Natural killer cell (primary cell): ENCODE results near the gene MOGAT3. TPM values are rescaled to one million over a fixed set of nuclear protein-coding genes. Genes with fewer than 3 reads are reported as not detected.

Source experiments
- ATAC-seq, 3 donors: fragments of 150-1000 bp in 2 of 3; fragments of 200-7000 bp in 1 of 3; cut with Tn5 transposase; 1 replicate in 1 of 3; 2 replicates in 2 of 3; pipeline ENCODE4 v1.10.0; 2021; ENCODE audit warnings: mild to moderate bottlenecking in 2 of 3, moderate library complexity in 2 of 3
- DNase-seq, 2 donors: peaks; one replicate each; pipeline versions ENCODE4 v3.0.0 to v3.0.0-alpha.2; 2013 to 2021; ENCODE audit warnings: mixed read lengths in 1 of 2
- H3K27ac ChIP-seq: one replicate; pipeline ENCODE4 v1.5.1; 2013; ENCODE audit warnings: mild to moderate bottlenecking, low read length
- H3K27me3 ChIP-seq: one replicate; pipeline ENCODE4 v1.6.1; 2013; ENCODE audit warnings: low read length; ENCODE audit not compliant: control insufficient read depth, insufficient read depth
- H3K36me3 ChIP-seq: one replicate; pipeline ENCODE4 v1.6.1; 2013; ENCODE audit warnings: low read length; ENCODE audit not compliant: control insufficient read depth, insufficient read depth
- H3K4me1 ChIP-seq: one replicate; pipeline ENCODE4 v1.6.1; 2013; ENCODE audit warnings: low read length; ENCODE audit not compliant: control insufficient read depth, insufficient read depth
- H3K4me3 ChIP-seq: one replicate; pipeline ENCODE4 v1.5.1; 2013; ENCODE audit warnings: low read length
- H3K9me3 ChIP-seq: one replicate; pipeline ENCODE4 v1.6.1; 2013; ENCODE audit warnings: low read length; ENCODE audit not compliant: control insufficient read depth, insufficient read depth
- H3K27ac Mint-ChIP-seq, 2 donors: one replicate each; pipeline ENCODE4 v1.8.0; 2022; ENCODE audit warnings: mild to moderate bottlenecking in 2 of 2, mixed read lengths in 2 of 2, moderate library complexity in 1 of 2
- H3K27me3 Mint-ChIP-seq, 2 donors: one replicate each; pipeline ENCODE4 v1.8.0; 2022; ENCODE audit warnings: low read depth in 2 of 2, mixed read lengths in 2 of 2
- H3K36me3 Mint-ChIP-seq: one replicate; pipeline ENCODE4 v1.8.0; 2022; ENCODE audit warnings: mixed read lengths
- H3K4me1 Mint-ChIP-seq, 2 donors: one replicate each; pipeline ENCODE4 v1.8.0; 2022; ENCODE audit warnings: mixed read lengths in 2 of 2
- H3K4me3 Mint-ChIP-seq: one replicate; pipeline ENCODE4 v1.8.0; 2022; ENCODE audit warnings: mild to moderate bottlenecking, moderate library complexity, mixed read lengths
- H3K9me3 Mint-ChIP-seq, 2 donors: one replicate each; pipeline ENCODE4 v1.8.0; 2022; ENCODE audit warnings: mixed read lengths in 2 of 2
- CTCF ChIP-seq: fragments of 200-600 bp; IDR thresholded peaks from one replicate; pipeline ENCODE4 v1.8.0; 2022; ENCODE audit warnings: antibody characterized with exemption
- WGBS: methylation state at CpG from one replicate; pipeline ENCODE4 v1.1.7; 2013; ENCODE audit warnings: missing lambda C conversion rate; ENCODE audit not compliant: insufficient coverage; 5-methylcytosine and 5-hydroxymethylcytosine counted together
- intact Hi-C: fragments of 100-400 bp; cut with micrococcal nuclease; formaldehyde crosslinking; loops from one replicate; pipeline ENCODE4 v1.14.2; 2022
- total RNA-seq, 4 donors: library from RNA; stranded (reverse); fragments of 120-200 nt in 1 of 4; gene quantifications; one replicate each; pipeline versions ENCODE4 v1.2.3 to v1.2.4, GENCODE V29; 2013 to 2022

Gene MOGAT3
- total RNA-seq, 3 donors from 2014 or later (not counting 1 experiment from before 2014, with no cell fraction given) = not detected

- intact Hi-C loops = no loop called here
- Histone ChIP-seq H3K4me1 (no peaks in the 10 kb centered on the region), H3K27me3 (peaks cover 4% of the 10 kb centered on the region), H3K9me3 (no peaks in the 10 kb centered on the region), H3K27ac (no peak overlapping the region), H3K4me3 (no peak overlapping the region), H3K36me3 (no peaks in the 10 kb centered on the region)
- Mint-ChIP-seq H3K9me3 (no peaks in the 10 kb centered on the region), H3K27me3 (peaks cover 11 to 24% of the 10 kb centered on the region in 2 donors), H3K4me3 (no peak overlapping the region), H3K36me3 (no peaks in the 10 kb centered on the region), H3K27ac (no peak overlapping the region), H3K4me1 (peaks cover 6% of the 10 kb centered on the region in 2 donors)
- 78% methylated on average over 6 of the region's 6 CpGs for WGBS
- no peak for ATAC-seq
- no peak for DNase-seq
- TF ChIP-seq CTCF = no peak
These were observed 14.6 kb downstream of the MOGAT3 start for GRCh38 chr7:101186194-101186593.

GRCh38 chr7:101185258-101185839 is 15.5 kb downstream of the MOGAT3 start:
- peaks cover 6 to 10% of the 10 kb centered on the region in 2 donors for H3K4me1 Mint-ChIP-seq
- peaks cover 8% of the 10 kb centered on the region for H3K27me3 ChIP-seq
- peaks cover 17 to 30% of the 10 kb centered on the region in 2 donors for H3K27me3 Mint-ChIP-seq
- no peaks in the 10 kb centered on the region for H3K36me3 ChIP-seq
- 72% methylated on average over 5 of the region's 5 CpGs for WGBS
- H3K9me3 ChIP-seq = no peaks in the 10 kb centered on the region
- H3K4me3 ChIP-seq = no peak overlapping the region
- no peak overlapping the region for H3K27ac ChIP-seq
- no peak overlapping the region for H3K4me3 Mint-ChIP-seq
- H3K4me1 ChIP-seq = no peaks in the 10 kb centered on the region
- no peaks in the 10 kb centered on the region for H3K9me3 Mint-ChIP-seq
- intact Hi-C loops = no loop called here
- ATAC-seq (no peak), DNase-seq (no peak)
- no peak for TF ChIP-seq CTCF
- H3K27ac Mint-ChIP-seq = no peak overlapping the region
- no peaks in the 10 kb centered on the region for H3K36me3 Mint-ChIP-seq

GRCh38 chr7:101180130-101180755 is 20.6 kb downstream of the MOGAT3 start, which contains the start of gene NAT16:
Gene NAT16, minus strand, starts transcription at chr7:101180293. Its CDS starts 5,486 bp downstream, at chr7:101174807.
- Mint-ChIP-seq H3K9me3 (no peaks in the 10 kb centered on the region), H3K27ac (no peak within 1 kb of the TSS), H3K27me3 (peaks cover 46 to 64% of the 10 kb centered on the region in 2 donors)

More at GRCh38 chr7:101180130-101180755, 20.6 kb downstream of the MOGAT3 start, which contains the start of gene NAT16:
- TF ChIP-seq CTCF = no peak
- Histone ChIP-seq H3K27ac (no peak within 1 kb of the TSS), H3K4me3 (no peak within 1 kb of the TSS), H3K36me3 (no peaks in the 10 kb centered on the region), H3K9me3 (no peaks in the 10 kb centered on the region), H3K4me1 (peaks cover 4% of the 10 kb centered on the region), H3K27me3 (peaks cover 29% of the 10 kb centered on the region)
- Mint-ChIP-seq H3K36me3 (no peaks in the 10 kb centered on the region), H3K4me1 (peaks cover 6 to 20% of the 10 kb centered on the region in 2 donors), H3K4me3 (no peak within 1 kb of the TSS)
- WGBS = 5% methylated on average over 53 of the region's 56 CpGs
- intact Hi-C loops = no loop called here
- DNase-seq (no peak), ATAC-seq (no peak)
